A673 (cell line): Measurements from ENCODE around the gene STARD3NL.

Experiments
- EZH2 ChIP-seq: fragments of 200-600 bp; sonication (generic); IDR thresholded peaks from 2 replicates; pipeline ENCODE4 v1.6.1; 2017; ENCODE audit warnings: borderline replicate concordance, low read depth, mild to moderate bottlenecking, mixed read lengths, antibody characterized with exemption, low read length; ENCODE audit not compliant: poor library complexity, severe bottlenecking
- TF ChIP-seq, protein P1 (sequence below): fragments of 300-800, 200-600 bp; sonication (generic); conservative IDR thresholded peaks from 2 replicates; pipeline ENCODE4 v1.5.1; 2017; ENCODE audit warnings: low read depth, mild to moderate bottlenecking, antibody characterized with exemption, low read length, moderate library complexity, mixed read lengths

DNA sequence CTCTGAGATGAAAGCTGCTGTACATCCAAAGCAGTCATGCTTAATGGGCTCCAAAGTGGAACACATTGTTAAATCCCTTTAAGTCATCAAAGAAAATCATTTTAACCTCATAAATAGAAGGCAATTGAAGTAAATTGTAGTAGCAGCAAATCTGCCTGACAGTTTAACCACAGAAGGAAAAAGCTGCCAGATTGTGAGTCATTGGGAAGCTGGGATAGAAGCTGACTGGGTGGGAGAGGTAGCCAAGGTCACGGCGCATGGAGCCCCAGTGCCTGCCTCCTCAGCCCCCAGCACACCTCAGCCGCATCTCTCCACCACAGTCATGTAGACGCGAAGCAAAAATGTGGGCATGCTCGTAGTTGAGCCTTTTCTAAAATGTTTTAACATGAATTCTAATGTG lies 51.3 kb downstream of the STARD3NL start:
- TF ChIP-seq, protein P1, sequence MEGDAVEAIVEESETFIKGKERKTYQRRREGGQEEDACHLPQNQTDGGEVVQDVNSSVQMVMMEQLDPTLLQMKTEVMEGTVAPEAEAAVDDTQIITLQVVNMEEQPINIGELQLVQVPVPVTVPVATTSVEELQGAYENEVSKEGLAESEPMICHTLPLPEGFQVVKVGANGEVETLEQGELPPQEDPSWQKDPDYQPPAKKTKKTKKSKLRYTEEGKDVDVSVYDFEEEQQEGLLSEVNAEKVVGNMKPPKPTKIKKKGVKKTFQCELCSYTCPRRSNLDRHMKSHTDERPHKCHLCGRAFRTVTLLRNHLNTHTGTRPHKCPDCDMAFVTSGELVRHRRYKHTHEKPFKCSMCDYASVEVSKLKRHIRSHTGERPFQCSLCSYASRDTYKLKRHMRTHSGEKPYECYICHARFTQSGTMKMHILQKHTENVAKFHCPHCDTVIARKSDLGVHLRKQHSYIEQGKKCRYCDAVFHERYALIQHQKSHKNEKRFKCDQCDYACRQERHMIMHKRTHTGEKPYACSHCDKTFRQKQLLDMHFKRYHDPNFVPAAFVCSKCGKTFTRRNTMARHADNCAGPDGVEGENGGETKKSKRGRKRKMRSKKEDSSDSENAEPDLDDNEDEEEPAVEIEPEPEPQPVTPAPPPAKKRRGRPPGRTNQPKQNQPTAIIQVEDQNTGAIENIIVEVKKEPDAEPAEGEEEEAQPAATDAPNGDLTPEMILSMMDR = no peak
- no peak for TF ChIP-seq EZH2
